MG63 (cell line): ENCODE results near the gene RNF157. TPM values are rescaled to one million over a fixed set of nuclear protein-coding genes. Genes with fewer than 3 reads are reported as not detected.

Experiments used
- total RNA-seq: library from RNA; depleted of rRNA; stranded (reverse); fragments of >200 nt; shearing (Covaris generic); gene quantifications from 2 replicates; pipeline ENCODE4 v1.2.3, GENCODE V29; 2014; ENCODE audit warnings: low replicate concordance; rRNA removed

RNF157 gene
- total RNA-seq, 1 experiment from 2014 or later, result 0.40 TPM

Other genes with a start within 250 kb of the RNF157 start
- gene CDK3, start 239.6 kb downstream of the RNF157 start, total RNA-seq, result 1.3 and 6.4 TPM in 2 replicates
- not detected in 2 replicates for gene EVPL, start 213.2 kb downstream of the RNF157 start, total RNA-seq
- gene SRP68, start 168.0 kb downstream of the RNF157 start, total RNA-seq, result 70.0 and 99.9 TPM in 2 replicates
- not detected in 2 replicates for gene GALR2, start 165.7 kb downstream of the RNF157 start, total RNA-seq
- gene ZACN, start 161.3 kb downstream of the RNF157 start, total RNA-seq, result not detected in 2 replicates
- gene EXOC7, start 136.7 kb downstream of the RNF157 start, total RNA-seq, result 54.5 and 81.8 TPM in 2 replicates
- gene FOXJ1, start 99.2 kb downstream of the RNF157 start, total RNA-seq, result not detected in 2 replicates
- 1.2 and 7.0 TPM in 2 replicates for gene UBALD2, start 24.9 kb upstream of the RNF157 start, total RNA-seq
- 0.92 and 3.4 TPM in 2 replicates for gene QRICH2, start 67.8 kb upstream of the RNF157 start, total RNA-seq
- gene PRPSAP1, start 113.4 kb upstream of the RNF157 start, total RNA-seq, result 64.7 and 72.1 TPM in 2 replicates
- 17.7 and 25.1 TPM in 2 replicates for gene SPHK1, start 144.1 kb upstream of the RNF157 start, total RNA-seq
- gene UBE2O, start 212.7 kb upstream of the RNF157 start, total RNA-seq, result 19.7 and 32.7 TPM in 2 replicates
- gene AANAT, start 227.1 kb upstream of the RNF157 start, total RNA-seq, result not detected in 2 replicates